ENCODE data around the gene NUP98.

DNA sequence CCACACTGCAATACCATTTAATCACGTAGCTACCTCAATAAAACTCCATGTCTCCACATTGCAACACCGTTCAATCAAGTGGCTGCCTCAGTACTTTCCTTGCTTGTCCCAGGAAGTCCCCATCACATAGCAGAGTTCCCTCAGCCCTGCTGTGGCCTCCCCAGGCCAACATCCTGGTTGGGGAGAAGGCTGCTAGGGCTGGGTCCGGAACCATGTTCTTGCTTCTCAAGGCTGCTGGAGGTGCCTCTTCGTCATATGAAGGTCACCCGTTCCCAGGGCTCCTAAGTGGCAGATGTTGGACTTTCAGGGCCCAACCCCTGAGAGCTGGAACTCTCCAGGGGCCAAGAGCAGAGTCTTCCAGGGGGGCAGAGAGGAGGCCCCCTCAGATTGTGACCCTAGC lies 158.8 kb downstream of the NUP98 start:
- TF ChIP-seq, protein P1, sequence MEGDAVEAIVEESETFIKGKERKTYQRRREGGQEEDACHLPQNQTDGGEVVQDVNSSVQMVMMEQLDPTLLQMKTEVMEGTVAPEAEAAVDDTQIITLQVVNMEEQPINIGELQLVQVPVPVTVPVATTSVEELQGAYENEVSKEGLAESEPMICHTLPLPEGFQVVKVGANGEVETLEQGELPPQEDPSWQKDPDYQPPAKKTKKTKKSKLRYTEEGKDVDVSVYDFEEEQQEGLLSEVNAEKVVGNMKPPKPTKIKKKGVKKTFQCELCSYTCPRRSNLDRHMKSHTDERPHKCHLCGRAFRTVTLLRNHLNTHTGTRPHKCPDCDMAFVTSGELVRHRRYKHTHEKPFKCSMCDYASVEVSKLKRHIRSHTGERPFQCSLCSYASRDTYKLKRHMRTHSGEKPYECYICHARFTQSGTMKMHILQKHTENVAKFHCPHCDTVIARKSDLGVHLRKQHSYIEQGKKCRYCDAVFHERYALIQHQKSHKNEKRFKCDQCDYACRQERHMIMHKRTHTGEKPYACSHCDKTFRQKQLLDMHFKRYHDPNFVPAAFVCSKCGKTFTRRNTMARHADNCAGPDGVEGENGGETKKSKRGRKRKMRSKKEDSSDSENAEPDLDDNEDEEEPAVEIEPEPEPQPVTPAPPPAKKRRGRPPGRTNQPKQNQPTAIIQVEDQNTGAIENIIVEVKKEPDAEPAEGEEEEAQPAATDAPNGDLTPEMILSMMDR (tag by site-specific recombination; IDR thresholded peaks at IDR 0.05), result no peak
- TF ChIP-seq, protein P2, sequence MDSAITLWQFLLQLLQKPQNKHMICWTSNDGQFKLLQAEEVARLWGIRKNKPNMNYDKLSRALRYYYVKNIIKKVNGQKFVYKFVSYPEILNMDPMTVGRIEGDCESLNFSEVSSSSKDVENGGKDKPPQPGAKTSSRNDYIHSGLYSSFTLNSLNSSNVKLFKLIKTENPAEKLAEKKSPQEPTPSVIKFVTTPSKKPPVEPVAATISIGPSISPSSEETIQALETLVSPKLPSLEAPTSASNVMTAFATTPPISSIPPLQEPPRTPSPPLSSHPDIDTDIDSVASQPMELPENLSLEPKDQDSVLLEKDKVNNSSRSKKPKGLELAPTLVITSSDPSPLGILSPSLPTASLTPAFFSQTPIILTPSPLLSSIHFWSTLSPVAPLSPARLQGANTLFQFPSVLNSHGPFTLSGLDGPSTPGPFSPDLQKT (IDR thresholded peaks at IDR 0.05; ENCODE audit: borderline replicate concordance, low read depth, low read length), result no peak
- TF ChIP-seq ZNF324 (tag by site-specific recombination; IDR thresholded peaks at IDR 0.05) (no peak), ZNF747 (tag by site-specific recombination; IDR thresholded peaks at IDR 0.05) (no peak), TCF7L2 (IDR thresholded peaks at IDR 0.05; ENCODE audit: borderline replicate concordance, low read depth, low read length) (no peak), ZNF146 (tag by site-specific recombination; IDR thresholded peaks at IDR 0.05) (no peak)

All from HEK293 (cell line).